Lower leg skin (tissue), 3 donors: Measurements from ENCODE around the gene KRT80.

Experiments used
- CTCF ChIP-seq, 3 donors: fragments of 450-650 bp; IDR thresholded peaks; one replicate each; pipeline ENCODE4 v1.5.1; 2016; ENCODE audit warnings: antibody characterized with exemption in 3 of 3, mild to moderate bottlenecking in 3 of 3, moderate library complexity in 2 of 3
- POLR2A ChIP-seq, 2 donors: fragments of 450-650 bp; IDR thresholded peaks; one replicate each; pipeline ENCODE4 v1.6.1; 2016 to 2017; ENCODE audit warnings: antibody characterized with exemption in 2 of 2, mild to moderate bottlenecking in 1 of 2, moderate library complexity in 1 of 2

GRCh38 chr12:52126050-52126604, 65.7 kb downstream of the KRT80 start:
- TF ChIP-seq CTCF (IDR thresholded peaks at IDR 0.05) = no peak
- no peak for TF ChIP-seq POLR2A (IDR thresholded peaks at IDR 0.05)
